CD4-positive, CD25-positive, alpha-beta regulatory T cell (primary cell): ENCODE measurements around the gene DRC7. TPM values are rescaled to one million over a fixed set of nuclear protein-coding genes. Genes with fewer than 3 reads are reported as not detected.

Source experiments
- ATAC-seq, 2 donors: fragments of 150-1000 bp; cut with Tn5 transposase; one replicate each; pipeline ENCODE4 v1.10.0; 2021; ENCODE audit warnings: low read depth in 2 of 2, moderate number of reproducible peaks in 2 of 2, moderate library complexity in 1 of 2
- DNase-seq, 3 donors: peaks; one replicate each; pipeline versions ENCODE4 v3.0.0 to v3.0.0-alpha.2; 2012 to 2022; ENCODE audit warnings: mixed read lengths in 1 of 3
- H3K27ac ChIP-seq: one replicate; pipeline ENCODE4 v1.7.0; 2013; ENCODE audit warnings: mild to moderate bottlenecking, low read length; ENCODE audit not compliant: insufficient read depth, poor library complexity, severe bottlenecking
- H3K27me3 ChIP-seq: one replicate; pipeline ENCODE4 v1.7.0; 2013; ENCODE audit warnings: low read length; ENCODE audit not compliant: control insufficient read depth, insufficient read depth
- H3K36me3 ChIP-seq: one replicate; pipeline ENCODE4 v1.7.0; 2013; ENCODE audit warnings: mild to moderate bottlenecking, low read length, moderate library complexity; ENCODE audit not compliant: control insufficient read depth, insufficient read depth
- H3K4me1 ChIP-seq: 2 replicates; pipeline ENCODE4 v1.7.0; 2013; ENCODE audit warnings: mild to moderate bottlenecking, low read length; ENCODE audit not compliant: insufficient read depth, control insufficient read depth, poor library complexity, severe bottlenecking
- H3K4me3 ChIP-seq: one replicate; pipeline ENCODE4 v1.7.0; 2013; ENCODE audit warnings: low read depth, mild to moderate bottlenecking, low read length, moderate library complexity
- H3K9me3 ChIP-seq, 2 experiments: 1 replicate in 1 of 2; 2 replicates in 1 of 2; pipeline ENCODE4 v1.7.0; 2013; ENCODE audit warnings: low read length in 2 of 2, mild to moderate bottlenecking in 1 of 2, moderate library complexity in 1 of 2; ENCODE audit not compliant: control insufficient read depth in 2 of 2
- H3K27ac Mint-ChIP-seq, 3 donors: one replicate each; pipeline ENCODE4 v1.8.0; 2020 to 2022; ENCODE audit warnings: mild to moderate bottlenecking in 3 of 3, mixed read lengths in 3 of 3, moderate library complexity in 2 of 3
- H3K27me3 Mint-ChIP-seq: one replicate; pipeline ENCODE4 v1.8.0; 2022; ENCODE audit warnings: mild to moderate bottlenecking, mixed read lengths
- H3K36me3 Mint-ChIP-seq: one replicate; pipeline ENCODE4 v1.8.0; 2020; ENCODE audit warnings: mixed read lengths
- H3K4me1 Mint-ChIP-seq, 4 donors: one replicate each; pipeline ENCODE4 v1.8.0; 2020 to 2022; ENCODE audit warnings: mixed read lengths in 4 of 4, mild to moderate bottlenecking in 1 of 4
- H3K4me3 Mint-ChIP-seq, 4 donors: one replicate each; pipeline ENCODE4 v1.8.0; 2020 to 2022; ENCODE audit warnings: mild to moderate bottlenecking in 4 of 4, mixed read lengths in 4 of 4, moderate library complexity in 3 of 4
- H3K9me3 Mint-ChIP-seq, 7 donors: one replicate each; pipeline ENCODE4 v1.8.0; 2020 to 2022; ENCODE audit warnings: mixed read lengths in 7 of 7, mild to moderate bottlenecking in 3 of 7, moderate library complexity in 2 of 7
- polyA plus RNA-seq, 4 donors: library from polyadenylated mRNA; unstranded; fragments of 300-500 nt; fragmentation: Illumina TruSeq; gene quantifications; one replicate each; pipeline ENCODE4 v1.2.3, GENCODE V29; 2021
- total RNA-seq: library from RNA; stranded (reverse); gene quantifications from one replicate; pipeline ENCODE4 v1.2.3, GENCODE V29; 2022

DRC7 gene, protein sequence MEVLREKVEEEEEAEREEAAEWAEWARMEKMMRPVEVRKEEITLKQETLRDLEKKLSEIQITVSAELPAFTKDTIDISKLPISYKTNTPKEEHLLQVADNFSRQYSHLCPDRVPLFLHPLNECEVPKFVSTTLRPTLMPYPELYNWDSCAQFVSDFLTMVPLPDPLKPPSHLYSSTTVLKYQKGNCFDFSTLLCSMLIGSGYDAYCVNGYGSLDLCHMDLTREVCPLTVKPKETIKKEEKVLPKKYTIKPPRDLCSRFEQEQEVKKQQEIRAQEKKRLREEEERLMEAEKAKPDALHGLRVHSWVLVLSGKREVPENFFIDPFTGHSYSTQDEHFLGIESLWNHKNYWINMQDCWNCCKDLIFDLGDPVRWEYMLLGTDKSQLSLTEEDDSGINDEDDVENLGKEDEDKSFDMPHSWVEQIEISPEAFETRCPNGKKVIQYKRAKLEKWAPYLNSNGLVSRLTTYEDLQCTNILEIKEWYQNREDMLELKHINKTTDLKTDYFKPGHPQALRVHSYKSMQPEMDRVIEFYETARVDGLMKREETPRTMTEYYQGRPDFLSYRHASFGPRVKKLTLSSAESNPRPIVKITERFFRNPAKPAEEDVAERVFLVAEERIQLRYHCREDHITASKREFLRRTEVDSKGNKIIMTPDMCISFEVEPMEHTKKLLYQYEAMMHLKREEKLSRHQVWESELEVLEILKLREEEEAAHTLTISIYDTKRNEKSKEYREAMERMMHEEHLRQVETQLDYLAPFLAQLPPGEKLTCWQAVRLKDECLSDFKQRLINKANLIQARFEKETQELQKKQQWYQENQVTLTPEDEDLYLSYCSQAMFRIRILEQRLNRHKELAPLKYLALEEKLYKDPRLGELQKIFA
- total RNA-seq: not detected
- polyA plus RNA-seq: not detected

DNA sequence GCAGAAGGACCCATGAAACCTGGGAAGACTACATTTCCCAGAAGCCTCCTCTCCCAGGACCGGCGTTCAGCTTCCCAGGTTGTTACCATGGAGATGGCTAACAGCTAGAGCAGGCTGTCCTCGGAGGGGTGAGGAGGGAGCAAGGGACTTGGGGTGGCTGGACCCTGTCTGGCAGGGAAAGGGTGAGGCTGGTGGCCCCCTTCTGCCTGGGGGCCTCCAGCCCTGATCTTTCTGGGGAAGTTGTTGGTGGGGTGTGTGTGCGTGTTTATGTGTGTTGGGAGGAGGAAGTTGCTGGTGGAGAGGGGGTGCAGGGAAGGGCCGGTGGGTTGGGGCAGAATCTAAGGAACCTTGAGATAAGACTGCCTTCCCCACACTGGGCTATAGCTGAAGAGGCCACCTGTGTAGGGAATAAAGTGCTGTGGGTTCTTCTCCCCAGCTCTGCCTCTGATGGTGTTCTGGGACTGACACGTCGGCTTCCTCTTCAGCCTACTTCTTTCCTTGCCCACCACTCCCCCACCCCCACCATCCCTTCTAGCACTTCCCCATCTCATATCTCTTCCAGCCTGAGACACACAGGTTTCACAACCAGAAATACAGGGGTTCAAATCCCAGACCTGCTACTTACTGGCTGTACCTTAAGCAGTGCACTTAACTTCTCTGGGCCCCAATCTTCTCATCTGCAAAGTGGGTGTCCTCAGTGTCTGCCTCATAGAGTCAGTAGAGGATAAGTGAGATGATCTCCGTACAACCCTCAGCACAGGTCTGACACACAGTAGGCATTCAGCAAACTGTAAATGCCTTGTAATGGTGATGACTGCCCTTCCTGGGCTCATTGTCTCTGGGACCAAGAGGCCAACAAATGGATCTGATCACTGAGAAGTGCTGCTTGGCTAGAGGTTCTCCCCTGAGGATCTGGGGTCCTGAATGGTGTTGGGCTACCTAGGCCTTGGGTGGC is at the start of gene DRC7:
DRC7 (plus strand) TSS at position 82 of the 955 bp plus-strand sequence. CDS start 3,144 bp downstream, outside the sequence.
- Mint-ChIP-seq H3K27me3 (peaks cover 11% of the 10 kb centered on the region), H3K4me1 (peaks cover 0 to 10% (median 1%) of the 10 kb centered on the region in 4 donors), H3K4me3 (no peak within 1 kb of the TSS), H3K27ac (no peak within 1 kb of the TSS), H3K9me3 (no peaks in the 10 kb centered on the region), H3K36me3 (no peaks in the 10 kb centered on the region)
- ATAC-seq: no peak
- DNase-seq: peak in 1 of 3 donors; percentile 21
- no peaks in the 10 kb centered on the region for H3K27me3 ChIP-seq
- H3K36me3 ChIP-seq: no peaks in the 10 kb centered on the region
- H3K27ac ChIP-seq: no peak within 1 kb of the TSS
- H3K4me1 ChIP-seq: peaks cover 3% of the 10 kb centered on the region
- no peaks in the 10 kb centered on the region for H3K9me3 ChIP-seq
- H3K4me3 ChIP-seq: no peak within 1 kb of the TSS

DNA sequence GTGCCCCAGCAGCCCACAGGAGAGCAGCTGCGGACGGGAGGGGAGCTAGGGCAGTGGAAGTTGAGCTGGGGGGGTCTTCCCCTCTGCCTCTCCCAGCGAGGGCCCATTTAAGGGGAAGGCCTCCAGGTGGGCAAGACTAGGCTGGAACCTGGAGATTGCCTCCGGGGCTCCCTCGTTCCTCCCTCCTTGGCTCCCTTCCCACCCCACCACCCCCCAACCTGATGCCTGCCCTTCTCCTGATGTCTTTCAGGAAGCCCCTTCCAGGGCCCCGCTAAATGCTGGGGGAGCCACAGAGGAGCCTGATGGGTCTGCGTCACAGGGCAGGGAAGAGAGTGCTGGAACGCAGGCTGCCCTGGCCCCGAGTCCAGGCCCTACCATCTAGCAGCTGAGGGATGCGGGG is 49.4 kb upstream of the DRC7 start:
- H3K4me1 Mint-ChIP-seq: peaks cover 0 to 11% (median 3%) of the 10 kb centered on the region in 4 donors
- ATAC-seq: no peak
- DNase-seq: no peak
- peaks cover 6% of the 10 kb centered on the region for H3K4me1 ChIP-seq
- H3K9me3 ChIP-seq: no peaks in the 10 kb centered on the region
- peaks cover 10% of the 10 kb centered on the region for H3K27me3 Mint-ChIP-seq
- no peaks in the 10 kb centered on the region for H3K27me3 ChIP-seq
- H3K9me3 Mint-ChIP-seq: no peaks in the 10 kb centered on the region
- no peak overlapping the region for H3K4me3 ChIP-seq
- no peak overlapping the region for H3K27ac ChIP-seq
- no peaks in the 10 kb centered on the region for H3K36me3 Mint-ChIP-seq
- H3K4me3 Mint-ChIP-seq: no peak overlapping the region
- H3K36me3 ChIP-seq: no peaks in the 10 kb centered on the region
- no peak overlapping the region for H3K27ac Mint-ChIP-seq

DNA sequence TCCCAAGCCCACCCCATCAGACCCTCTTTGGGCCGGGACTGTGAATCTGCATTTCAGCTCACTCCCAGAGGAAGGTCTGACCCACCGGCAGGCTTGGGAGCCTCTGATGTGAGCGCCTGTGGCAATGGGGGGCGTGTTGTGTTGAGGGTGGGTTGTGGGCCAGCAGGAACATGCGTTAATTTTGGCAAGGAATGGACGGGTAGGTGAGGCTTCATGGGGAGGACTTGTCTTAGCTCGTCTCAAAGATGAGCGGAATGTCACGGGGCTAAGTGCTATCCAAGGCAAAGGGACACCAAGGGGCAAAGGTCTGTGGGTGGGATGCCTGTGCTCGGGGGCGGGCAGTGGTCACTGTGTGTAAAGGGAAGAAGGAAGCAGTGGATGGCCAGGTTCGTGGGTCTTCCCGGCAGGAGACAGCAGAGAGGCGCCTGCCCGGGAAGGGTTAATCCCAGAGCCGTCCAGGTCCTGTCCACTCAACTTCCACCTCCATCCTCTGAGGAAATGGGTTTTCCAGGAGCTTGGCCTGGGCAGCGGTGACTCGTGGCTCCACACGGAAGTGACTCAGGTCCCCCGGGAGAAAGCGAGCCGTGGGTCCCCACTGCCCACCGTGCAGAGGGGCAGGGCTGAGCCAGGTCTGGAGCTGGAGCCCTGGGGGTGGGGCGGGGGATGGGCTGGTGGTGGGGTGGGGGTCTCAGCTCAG is 48.8 kb upstream of the DRC7 start:
- H3K4me1 ChIP-seq: peaks cover 6% of the 10 kb centered on the region
- Mint-ChIP-seq H3K4me1 (peaks cover 0 to 11% (median 3%) of the 10 kb centered on the region in 4 donors), H3K27me3 (peaks cover 6% of the 10 kb centered on the region), H3K9me3 (no peaks in the 10 kb centered on the region), H3K27ac (no peak overlapping the region), H3K4me3 (no peak overlapping the region), H3K36me3 (no peaks in the 10 kb centered on the region)
- H3K27me3 ChIP-seq: no peaks in the 10 kb centered on the region
- ATAC-seq (no peak), DNase-seq (no peak)
- no peaks in the 10 kb centered on the region for H3K36me3 ChIP-seq
- no peak overlapping the region for H3K4me3 ChIP-seq
- H3K27ac ChIP-seq: no peak overlapping the region
- H3K9me3 ChIP-seq: no peaks in the 10 kb centered on the region

DNA sequence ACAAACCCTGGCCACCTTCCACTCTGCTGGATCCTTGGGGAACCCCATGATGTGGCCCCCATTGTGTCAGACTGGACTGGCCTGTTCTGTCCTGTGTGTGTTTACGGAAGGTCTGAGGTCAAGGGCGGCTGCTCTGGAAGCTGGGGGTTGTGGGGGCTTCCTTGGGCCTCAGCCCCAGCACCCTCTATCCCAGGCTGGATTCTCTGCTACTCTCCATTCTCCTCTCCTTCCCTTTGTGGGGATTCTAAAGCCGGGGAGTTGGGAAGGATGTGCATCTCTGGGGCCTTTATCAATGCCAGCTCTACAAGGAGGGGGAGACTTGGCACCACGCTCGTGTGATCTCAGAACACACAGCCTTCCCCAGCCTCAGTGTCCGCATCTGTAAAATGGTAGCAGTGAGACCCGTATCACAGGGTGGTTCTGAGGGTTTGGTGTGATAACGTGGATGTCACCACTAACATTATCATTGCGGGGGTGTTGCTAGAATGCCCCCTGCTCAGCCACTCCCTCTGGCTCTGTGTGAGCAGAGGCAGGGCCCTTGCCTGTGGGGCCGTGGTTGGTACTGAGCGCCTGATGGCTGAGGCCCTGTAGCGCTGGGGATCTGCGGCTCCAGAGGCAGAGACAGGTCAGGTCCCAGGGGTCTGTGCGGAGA is 48.1 kb upstream of the DRC7 start:
- Histone ChIP-seq H3K9me3 (no peaks in the 10 kb centered on the region), H3K27ac (no peak overlapping the region), H3K27me3 (no peaks in the 10 kb centered on the region), H3K36me3 (no peaks in the 10 kb centered on the region), H3K4me1 (peaks cover 6% of the 10 kb centered on the region), H3K4me3 (no peak overlapping the region)
- ATAC-seq: no peak
- DNase-seq: no peak
- Mint-ChIP-seq H3K27me3 (peaks cover 12% of the 10 kb centered on the region), H3K27ac (peak overlapping the region in 1 of 3 donors; percentile 52), H3K4me1 (peaks cover 0 to 15% (median 4%) of the 10 kb centered on the region in 4 donors), H3K9me3 (no peaks in the 10 kb centered on the region), H3K36me3 (no peaks in the 10 kb centered on the region), H3K4me3 (no peak overlapping the region)

DNA sequence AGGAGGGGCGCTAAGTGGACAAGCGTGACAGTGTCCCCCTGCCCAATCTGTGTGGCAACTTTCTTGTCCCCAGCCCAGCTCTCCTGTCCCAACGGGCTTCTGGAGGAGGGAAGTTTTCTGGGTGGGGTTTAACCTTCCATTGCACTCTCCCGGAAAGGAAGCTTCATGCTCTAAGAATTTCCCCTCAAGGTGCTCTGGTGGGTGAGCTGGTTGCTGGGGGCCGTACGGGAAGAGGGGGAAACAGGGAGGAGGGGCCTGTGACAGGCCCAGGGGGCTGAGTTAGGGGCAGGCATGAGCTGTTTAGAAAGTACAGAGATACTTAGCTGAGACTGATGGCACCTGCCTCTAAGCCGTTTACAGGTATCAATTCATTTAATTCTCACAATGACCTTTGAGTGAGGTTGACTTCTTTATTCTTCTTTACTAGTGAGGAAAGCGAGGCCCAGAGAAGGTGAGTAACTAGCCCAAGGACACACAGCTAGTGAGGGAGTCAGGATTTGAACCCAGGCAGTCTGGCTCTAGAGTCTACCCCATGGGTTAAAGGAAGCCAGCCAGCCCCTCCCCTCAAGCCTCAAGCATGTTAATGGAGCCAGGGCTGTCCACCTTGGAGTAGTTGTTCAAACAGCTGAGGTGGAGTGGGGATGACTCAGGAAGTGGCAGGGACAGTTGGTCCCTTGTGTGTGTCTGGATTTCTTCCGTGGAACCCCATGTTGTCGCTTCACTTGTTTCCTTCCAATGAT is 47.3 kb upstream of the DRC7 start:
- H3K36me3 Mint-ChIP-seq: no peaks in the 10 kb centered on the region
- no peaks in the 10 kb centered on the region for H3K9me3 ChIP-seq
- peaks cover 13% of the 10 kb centered on the region for H3K4me1 ChIP-seq
- no peak overlapping the region for H3K4me3 ChIP-seq
- no peaks in the 10 kb centered on the region for H3K27me3 ChIP-seq
- H3K4me3 Mint-ChIP-seq: no peak overlapping the region
- H3K27me3 Mint-ChIP-seq: peaks cover 16% of the 10 kb centered on the region
- DNase-seq (no peak), ATAC-seq (no peak)
- no peaks in the 10 kb centered on the region for H3K9me3 Mint-ChIP-seq
- peak overlapping the region in 2 of 3 donors; percentile 60 to 86 for H3K27ac Mint-ChIP-seq
- peaks cover 0 to 22% (median 11%) of the 10 kb centered on the region in 4 donors for H3K4me1 Mint-ChIP-seq
- no peaks in the 10 kb centered on the region for H3K36me3 ChIP-seq
- H3K27ac ChIP-seq: no peak overlapping the region

DNA sequence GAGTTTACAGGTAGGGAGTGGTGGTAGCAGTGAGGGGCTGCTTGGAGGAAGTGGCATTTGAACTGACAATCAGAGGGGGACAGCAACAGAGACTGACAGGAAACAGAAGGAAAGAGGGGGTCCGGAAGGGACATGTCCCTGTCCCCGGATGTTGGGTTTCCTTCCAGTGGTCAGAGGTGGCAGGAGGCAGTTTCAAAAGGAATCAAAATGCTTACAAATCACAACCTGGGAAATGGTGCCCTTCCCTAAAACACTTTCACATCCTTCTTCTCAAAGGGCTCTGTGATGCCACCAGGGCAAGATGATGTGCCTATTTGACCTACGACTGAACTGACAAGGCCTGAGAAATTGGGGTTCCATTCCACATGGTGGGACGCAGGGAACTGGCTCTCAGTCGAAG is 46.5 kb upstream of the DRC7 start:
- Mint-ChIP-seq H3K36me3 (no peaks in the 10 kb centered on the region), H3K4me3 (no peak overlapping the region)
- DNase-seq: no peak

More for the DNA sequence above, 46.5 kb upstream of the DRC7 start:
- H3K4me1 ChIP-seq: peaks cover 14% of the 10 kb centered on the region
- H3K4me3 ChIP-seq: no peak overlapping the region
- peaks cover 16% of the 10 kb centered on the region for H3K27me3 Mint-ChIP-seq
- H3K4me1 Mint-ChIP-seq: peaks cover 0 to 22% (median 11%) of the 10 kb centered on the region in 4 donors
- no peaks in the 10 kb centered on the region for H3K36me3 ChIP-seq
- no peaks in the 10 kb centered on the region for H3K9me3 ChIP-seq
- H3K27ac ChIP-seq: no peak overlapping the region
- no peak for ATAC-seq
- no peaks in the 10 kb centered on the region for H3K9me3 Mint-ChIP-seq
- H3K27me3 ChIP-seq: no peaks in the 10 kb centered on the region
- peak overlapping the region in 1 of 3 donors; percentile 86 for H3K27ac Mint-ChIP-seq
